GM12872 (cell line): ENCODE results near the gene CREG2.

Source experiments
- TF ChIP-seq, protein P1 (sequence below): IDR thresholded peaks from 3 replicates; pipeline ENCODE4 v1.5.1; 2011; ENCODE audit warnings: low read depth, mild to moderate bottlenecking, low read length, moderate library complexity; ENCODE audit not compliant: insufficient read depth

The CREG2 gene

DNA sequence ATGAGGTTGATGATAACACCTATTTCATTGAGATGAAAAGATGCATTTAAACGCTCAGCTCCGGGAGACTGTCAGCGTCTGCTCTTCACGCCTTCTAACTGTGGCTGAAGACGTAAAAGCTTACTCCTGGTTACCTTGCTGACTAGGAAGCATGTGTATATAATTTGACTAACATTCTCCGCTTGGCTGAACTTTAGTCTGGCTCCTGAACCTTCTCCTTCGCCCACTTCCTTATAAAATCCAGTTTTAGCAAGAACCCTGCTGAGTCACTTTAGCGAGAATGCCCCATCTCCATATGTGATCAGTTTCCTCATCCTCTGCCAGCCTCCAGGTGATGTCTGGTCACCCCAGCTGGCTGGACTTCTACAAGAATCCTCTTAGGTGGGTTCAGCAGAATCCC lies 12.7 kb upstream of the CREG2 start:
- TF ChIP-seq, protein P1, sequence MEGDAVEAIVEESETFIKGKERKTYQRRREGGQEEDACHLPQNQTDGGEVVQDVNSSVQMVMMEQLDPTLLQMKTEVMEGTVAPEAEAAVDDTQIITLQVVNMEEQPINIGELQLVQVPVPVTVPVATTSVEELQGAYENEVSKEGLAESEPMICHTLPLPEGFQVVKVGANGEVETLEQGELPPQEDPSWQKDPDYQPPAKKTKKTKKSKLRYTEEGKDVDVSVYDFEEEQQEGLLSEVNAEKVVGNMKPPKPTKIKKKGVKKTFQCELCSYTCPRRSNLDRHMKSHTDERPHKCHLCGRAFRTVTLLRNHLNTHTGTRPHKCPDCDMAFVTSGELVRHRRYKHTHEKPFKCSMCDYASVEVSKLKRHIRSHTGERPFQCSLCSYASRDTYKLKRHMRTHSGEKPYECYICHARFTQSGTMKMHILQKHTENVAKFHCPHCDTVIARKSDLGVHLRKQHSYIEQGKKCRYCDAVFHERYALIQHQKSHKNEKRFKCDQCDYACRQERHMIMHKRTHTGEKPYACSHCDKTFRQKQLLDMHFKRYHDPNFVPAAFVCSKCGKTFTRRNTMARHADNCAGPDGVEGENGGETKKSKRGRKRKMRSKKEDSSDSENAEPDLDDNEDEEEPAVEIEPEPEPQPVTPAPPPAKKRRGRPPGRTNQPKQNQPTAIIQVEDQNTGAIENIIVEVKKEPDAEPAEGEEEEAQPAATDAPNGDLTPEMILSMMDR, result no peak

GRCh38 chr2:101399021-101399799 lies 11.9 kb upstream of the CREG2 start:
- TF ChIP-seq, protein P1, result no peak

DNA sequence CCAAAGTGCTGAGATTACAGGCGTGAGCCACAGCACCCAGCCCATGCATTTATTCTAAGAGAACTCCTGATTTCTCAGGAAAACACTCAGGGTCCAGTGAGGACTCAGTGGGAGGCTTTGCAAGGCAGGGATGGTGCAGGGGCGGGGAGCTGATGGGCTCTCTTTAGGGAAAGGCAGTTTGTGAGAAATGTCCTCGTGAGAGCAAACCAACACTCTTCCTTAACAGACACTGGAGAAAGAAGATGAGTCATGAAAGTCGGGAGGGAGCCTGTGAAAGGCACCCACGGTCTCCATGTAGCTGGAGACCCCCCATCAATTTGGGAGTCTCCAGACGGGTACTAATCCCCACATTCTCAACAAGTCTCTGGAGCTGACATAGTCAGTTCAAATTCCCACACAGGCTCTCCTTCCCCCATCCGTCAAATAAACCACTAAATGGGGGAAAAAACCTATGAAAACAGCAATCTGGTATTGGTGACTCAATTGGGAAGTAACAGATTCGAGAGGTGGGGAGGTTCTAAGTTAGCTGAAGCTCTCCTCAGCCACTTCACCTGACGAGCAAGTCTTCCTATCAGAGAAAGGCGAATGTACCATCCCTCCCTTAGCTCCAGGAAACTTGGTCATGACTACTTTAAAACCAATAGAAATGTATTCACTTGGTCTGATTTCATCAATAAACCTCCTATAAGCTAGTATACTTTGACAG lies 11.0 kb upstream of the CREG2 start:
- TF ChIP-seq, protein P1, result no peak

GRCh38 chr2:101396316-101396717 lies 9.0 kb upstream of the CREG2 start:
- TF ChIP-seq, protein P1, result no peak

DNA sequence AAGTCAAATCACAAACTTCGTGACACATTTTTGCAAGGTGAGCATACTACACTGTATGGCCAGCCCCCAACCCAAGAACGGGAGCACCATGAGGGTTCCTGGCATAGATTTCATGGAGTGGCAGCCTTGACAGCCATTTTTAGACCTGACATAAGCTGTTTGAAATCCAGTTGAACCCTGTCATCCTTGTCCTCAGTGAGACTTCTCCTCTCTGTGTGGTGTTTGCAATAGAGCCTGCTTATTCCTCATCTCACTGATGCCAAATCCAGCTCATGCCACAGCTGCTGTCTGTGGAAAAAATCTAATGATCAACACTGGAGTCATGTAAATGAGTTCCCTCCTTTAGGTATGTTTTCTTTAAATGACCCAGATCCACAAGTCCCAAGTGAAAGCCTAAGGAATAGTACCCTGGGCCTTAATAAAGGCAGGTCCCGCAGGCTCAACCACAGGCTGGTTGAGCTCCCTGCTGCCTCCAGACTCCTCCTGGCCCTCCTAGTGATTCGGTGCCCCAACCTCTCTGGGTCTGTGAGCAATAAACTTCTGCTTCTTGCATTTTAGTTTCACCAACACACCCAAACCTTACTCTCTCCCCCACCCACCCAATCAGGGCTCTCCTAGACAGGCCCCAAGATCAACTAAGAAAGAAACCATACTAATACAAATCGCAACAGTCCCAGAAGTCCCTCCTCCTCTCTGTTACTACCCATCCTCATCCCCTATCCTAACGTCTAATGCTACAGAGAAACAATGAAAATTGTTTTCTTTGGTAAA lies 8.4 kb upstream of the CREG2 start:
- TF ChIP-seq, protein P1, result no peak

GRCh38 chr2:101388232-101388631 lies 929 bp upstream of the CREG2 start:
- TF ChIP-seq, protein P1, result no peak

GRCh38 chr2:101386599-101387150 lies 628 bp downstream of the CREG2 start:
- TF ChIP-seq, protein P1, result no peak
